DMS153 (cell line): ENCODE results near the gene FREM2.

ENCODE experiments used
- DNase-seq: peaks from one replicate; lab custom pipeline; 2025; lab: John Stamatoyannopoulos, UW

The FREM2 gene

DNA sequence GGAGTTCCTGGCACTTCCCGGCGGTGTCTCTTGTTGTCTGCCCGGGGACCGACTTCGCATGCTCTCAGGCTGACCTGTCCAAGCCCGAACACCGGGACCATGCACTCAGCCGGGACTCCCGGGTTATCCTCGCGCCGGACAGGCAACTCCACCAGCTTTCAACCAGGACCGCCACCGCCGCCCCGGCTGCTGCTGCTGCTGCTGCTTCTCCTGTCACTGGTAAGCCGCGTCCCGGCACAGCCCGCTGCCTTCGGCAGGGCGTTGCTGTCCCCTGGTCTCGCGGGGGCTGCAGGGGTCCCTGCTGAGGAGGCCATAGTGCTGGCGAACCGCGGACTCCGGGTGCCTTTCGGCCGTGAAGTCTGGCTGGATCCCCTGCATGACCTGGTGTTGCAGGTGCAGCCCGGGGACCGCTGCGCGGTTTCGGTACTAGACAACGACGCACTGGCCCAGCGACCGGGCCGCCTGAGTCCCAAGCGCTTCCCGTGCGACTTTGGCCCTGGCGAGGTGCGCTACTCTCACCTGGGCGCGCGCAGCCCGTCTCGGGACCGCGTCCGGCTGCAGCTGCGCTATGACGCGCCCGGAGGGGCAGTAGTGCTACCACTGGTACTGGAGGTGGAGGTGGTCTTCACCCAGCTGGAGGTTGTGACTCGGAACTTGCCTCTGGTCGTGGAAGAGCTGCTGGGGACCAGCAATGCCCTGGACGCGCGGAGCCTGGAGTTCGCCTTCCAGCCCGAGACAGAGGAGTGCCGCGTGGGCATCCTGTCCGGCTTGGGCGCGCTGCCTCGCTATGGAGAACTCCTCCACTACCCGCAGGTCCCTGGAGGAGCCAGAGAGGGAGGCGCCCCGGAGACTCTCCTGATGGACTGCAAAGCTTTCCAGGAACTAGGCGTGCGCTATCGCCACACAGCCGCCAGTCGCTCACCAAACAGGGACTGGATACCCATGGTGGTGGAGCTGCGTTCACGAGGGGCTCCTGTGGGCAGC lies 661 bp downstream of the FREM2 start:
- no peak for DNase-seq

- no peak for DNase-seq
Measured at GRCh38 chr13:38688674-38689073, 1.8 kb downstream of the FREM2 start.

GRCh38 chr13:38690231-38690630 lies 3.4 kb downstream of the FREM2 start:
- DNase-seq: no peak

DNA sequence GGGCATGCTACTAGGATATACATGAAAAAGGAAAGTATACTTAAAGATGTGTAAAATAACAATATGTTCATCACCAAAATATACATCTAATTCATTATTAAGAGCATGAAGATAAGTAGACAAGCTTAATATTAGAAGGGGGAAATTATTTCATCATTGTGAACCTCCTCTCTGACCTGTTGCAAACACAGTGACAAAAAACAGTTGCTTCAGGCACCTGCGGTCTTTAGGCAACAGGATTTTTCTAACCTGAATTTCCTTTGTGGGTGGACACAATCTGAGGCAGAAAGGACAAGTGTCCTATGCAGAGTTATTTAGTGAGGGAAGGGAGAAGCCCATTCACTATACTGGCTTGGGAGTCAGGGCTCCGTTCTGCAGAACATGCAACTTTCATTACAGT lies 6.3 kb downstream of the FREM2 start:
- DNase-seq: no peak

DNA sequence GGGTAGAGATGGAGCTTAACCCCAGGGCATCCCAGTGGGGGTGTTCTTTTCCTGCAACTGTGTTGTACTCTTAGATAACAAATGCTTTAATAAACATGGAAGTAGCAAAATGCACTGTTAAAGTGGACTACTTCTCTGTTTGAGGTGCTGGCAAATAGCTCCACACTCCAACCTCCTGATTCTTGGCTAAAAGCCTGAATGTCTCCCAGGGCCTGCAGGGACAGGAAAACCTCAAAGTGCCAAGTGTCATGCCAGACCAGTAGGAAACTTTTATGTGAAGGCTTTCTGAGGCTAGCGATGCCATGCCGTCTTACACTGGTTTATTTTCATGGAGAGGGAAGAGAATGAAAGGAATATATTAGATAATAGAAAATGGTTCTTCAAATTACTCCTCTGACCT lies 6.8 kb downstream of the FREM2 start:
- DNase-seq: no peak

- no peak for DNase-seq
Measured at GRCh38 chr13:38697197-38697596, 10.3 kb downstream of the FREM2 start.

DNA sequence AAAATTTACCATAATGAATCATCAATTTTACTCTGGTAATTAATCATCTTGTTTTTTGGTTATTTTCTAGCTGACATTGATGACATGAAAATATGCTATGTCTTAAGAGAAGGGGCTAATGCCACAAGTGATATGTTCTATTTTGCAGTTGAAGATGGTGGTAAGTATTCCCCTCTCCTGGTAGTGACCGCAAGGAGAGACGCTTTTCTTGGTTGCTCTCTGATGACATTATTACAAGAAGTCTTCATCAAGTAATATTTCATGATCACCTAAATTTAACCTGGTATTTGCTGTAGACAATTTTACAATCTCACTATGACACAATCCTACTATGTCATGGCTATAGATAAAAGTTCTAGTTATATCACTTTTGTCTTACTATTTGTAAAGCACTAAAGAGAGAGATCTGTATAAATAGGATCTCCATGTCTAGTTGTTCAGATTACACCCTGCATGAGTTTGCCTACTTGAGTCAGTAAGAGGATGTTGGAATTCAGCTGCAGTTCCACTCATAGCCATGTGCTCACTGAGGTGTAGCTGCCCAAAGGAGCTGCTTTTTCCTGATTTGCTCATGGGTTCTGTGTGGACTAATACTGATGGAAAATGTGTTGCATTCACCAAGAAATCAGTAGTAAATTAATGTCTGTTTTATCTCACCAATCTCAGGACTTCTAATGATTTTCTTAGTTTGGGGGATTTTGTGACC lies 10.9 kb downstream of the FREM2 start:
- DNase-seq: no peak

- no peak for DNase-seq
Measured at GRCh38 chr13:38700051-38700450, 13.2 kb downstream of the FREM2 start.

DNA sequence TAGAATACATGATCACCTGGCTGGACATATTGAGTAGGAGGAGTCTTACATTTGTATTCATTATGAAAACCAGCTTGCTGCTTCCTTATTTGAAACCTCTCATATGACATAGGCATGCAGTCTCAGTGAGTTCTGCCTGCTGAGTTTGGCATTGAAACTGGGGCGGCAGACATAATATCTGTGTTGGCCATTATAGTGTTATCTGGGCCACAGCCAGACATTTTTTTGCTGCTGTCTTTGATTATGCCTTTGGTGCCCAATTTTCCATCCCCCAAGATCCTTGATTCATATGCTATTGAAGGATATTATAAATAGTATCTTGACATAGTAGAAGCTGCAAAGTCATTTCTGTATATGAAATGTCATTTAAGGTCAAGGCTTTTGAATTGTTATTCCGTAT lies 15.8 kb downstream of the FREM2 start:
- DNase-seq: no peak

DNA sequence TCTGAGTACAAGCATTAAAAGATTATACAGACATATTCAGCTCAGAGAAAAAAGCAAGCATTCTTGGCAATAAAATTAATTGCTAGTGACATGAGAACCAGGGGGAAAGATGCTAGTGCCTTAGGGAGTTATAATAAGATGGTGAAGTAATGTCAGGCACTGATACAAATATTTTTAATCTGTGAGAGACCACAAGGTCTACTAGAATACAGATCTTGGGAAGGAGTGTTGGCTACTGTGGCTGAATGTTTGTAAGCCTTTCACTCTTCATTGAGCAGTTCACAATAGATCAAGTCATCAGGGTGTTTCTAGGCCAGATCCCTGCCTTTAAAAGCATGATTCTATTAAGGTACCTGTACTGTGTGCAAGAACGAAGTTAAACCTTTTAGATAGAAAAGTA lies 16.4 kb downstream of the FREM2 start:
- no peak for DNase-seq

DNA sequence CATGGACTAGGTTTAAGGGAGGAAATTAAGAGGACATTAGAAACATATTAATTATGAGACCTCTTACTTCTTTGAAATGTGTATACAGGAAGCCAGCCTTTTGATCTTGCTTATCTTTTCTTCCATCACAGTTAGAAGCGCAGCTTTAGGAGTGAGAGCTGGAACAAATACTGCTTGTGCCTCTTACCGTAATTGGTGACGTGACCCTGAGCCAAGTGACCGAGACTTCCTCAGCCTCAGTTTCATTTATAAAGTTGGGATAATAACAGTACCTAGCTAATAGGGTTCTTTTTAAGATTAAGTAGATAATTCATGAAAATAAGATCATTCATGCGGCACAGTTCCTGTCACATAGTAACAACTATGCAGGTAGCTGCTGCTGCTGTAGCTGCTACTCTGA lies 18.5 kb downstream of the FREM2 start:
- no peak for DNase-seq

DNA sequence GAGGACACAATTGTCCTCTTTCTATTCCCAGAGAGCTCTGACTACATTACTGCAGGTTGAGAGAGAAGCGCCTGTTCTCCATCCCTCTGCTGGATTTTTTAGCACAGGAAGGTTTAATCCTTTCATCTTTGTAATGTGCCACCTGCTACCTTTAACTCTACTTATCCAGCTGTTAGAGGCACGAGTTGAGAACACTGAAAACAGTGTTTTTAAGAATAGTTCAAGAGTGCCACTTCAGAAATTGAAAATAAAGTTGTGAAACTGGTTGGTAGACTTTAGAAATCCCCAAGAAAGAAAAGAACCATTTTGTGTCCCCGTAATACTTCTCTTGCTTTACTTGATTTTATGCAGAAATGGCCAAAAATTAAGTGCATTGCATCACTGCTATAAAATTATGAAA lies 20.6 kb downstream of the FREM2 start:
- no peak for DNase-seq

DNA sequence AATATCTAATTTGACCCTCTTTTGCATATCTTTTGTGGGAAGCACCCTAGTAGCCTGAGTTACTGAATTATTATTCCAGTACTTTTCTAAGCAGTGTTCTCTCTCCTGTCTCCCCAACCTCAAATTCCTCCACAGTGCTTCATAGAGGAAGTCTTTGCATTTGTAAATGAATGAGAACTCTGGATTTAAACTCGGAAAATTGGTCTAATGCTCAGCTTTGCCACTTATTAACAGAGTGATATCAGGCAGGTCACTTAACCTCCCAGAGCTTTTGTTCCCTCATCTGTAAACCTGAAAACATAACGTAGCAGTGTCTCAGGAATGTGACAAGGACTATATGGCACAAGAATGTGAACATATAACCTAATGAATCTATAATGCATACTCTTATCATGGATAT lies 26.2 kb downstream of the FREM2 start:
- DNase-seq: no peak

GRCh38 chr13:38718374-38718773 lies 31.5 kb downstream of the FREM2 start:
- DNase-seq: no peak

DNA sequence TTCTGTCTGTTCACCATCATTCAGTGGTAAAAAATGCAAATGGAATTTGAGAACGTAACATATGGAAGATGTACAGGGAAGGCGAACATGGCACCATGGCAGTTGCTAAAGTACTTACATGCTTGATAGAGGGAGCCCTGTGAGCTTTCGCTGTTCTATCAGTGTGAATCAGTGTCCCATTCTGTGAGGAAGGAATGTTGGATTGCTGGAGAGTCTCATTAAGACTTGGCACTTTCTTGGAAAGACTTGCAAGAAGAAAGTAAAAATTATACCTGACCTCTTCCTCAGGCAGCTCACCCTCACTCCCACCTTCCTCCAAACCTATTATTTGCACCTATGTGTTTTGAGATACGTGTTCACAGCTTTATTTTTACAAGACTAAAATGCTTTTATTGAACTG lies 43.5 kb downstream of the FREM2 start:
- no peak for DNase-seq

GRCh38 chr13:38733146-38733545 lies 46.3 kb downstream of the FREM2 start:
- no peak for DNase-seq

DNA sequence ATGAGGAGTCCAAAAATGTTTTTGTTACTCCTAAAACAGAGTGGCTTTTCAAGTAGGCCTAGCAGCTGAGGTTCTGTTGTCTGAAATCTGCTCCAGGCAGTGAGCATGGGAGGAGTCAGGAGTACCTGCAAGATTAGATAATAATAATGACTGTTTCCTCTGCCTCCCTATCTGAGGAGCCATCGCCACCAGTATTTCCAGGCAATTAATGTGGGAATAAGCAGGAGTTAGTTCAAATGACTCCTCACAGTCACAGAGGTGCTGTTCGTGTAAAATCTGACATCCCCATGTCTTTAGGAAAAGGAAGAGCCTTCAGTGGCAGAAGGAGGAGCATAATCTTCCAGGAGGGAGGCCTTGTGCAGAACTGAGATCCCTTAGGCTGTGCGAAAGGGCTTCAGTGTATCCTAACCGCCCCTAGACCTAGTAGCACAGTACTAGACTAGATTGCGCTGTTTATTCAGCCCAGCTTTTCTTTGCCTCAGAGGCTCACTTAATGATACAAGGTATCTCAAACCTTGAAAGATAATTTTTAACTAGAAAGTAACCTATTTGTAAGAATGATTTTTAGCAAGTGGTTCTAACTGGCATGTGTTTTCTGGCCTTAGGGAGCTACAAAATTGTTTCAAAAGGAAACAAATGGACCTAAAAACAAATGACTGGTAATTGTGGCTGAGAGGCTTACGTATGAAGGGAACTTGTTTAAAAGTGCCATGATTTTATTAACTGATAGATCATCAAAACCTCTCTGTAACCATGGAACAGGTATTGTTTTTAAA lies 49.0 kb downstream of the FREM2 start:
- no peak for DNase-seq

DNA sequence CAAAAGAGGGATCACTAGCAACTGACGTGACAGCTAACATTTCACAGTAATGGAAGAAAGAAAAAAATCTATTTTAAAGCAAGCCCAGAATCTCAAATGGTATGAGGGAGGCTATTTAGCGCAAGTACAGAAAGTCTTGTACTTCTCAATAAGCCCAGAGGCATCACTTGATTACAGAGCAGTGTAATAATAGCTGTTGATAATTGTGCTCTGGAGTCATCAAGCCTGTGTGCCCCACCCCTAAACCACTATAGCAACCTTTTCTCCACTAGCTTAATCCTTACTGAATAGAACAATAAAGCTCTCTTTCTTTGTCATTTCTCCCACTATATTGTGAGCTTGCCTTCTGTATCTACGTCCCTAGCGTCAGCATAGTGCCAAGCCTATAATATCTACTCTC lies 56.6 kb downstream of the FREM2 start:
- no peak for DNase-seq

GRCh38 chr13:38752686-38753085 lies 65.8 kb downstream of the FREM2 start:
- DNase-seq: no peak

DNA sequence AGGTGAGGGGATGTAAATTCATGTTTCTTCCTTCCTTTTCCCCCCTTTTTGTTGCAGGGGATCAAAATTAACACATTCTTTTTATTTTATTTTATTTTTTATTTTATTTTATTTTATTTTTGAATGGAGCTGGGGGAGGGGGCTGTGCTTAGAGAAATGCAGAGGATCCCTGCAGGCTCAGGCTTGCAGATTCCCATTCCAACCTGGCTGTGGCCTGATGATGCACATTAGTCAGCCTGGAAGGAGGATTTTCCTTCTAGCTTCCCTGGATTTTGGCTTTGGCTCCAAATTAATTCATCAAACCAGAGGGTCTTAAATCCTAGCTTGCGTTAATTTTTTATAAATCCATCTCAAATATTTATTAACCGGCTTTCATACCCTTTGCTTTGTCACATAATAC lies 67.0 kb downstream of the FREM2 start:
- no peak for DNase-seq

- DNase-seq: no peak
Measured at GRCh38 chr13:38755793-38756192, 68.9 kb downstream of the FREM2 start.

DNA sequence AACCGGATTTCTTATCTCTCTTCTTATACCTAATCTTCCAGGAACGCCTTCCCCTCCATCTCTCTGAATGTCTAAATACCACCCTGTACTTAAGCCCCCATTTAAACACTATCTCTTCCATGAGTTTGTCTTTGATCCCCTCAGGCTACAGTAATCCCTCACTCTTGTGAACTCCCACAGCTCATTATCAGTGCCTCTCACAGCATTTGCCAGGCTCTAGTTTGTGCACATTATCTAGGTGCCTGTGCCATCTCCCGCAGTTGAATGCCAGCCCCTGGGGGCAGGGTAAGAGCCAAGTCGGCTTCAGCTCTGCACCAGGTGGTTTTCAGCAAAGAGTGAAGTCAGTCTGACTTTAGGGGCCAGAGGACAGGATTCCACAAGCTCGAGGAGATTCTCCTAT lies 71.4 kb downstream of the FREM2 start:
- DNase-seq: no peak

DNA sequence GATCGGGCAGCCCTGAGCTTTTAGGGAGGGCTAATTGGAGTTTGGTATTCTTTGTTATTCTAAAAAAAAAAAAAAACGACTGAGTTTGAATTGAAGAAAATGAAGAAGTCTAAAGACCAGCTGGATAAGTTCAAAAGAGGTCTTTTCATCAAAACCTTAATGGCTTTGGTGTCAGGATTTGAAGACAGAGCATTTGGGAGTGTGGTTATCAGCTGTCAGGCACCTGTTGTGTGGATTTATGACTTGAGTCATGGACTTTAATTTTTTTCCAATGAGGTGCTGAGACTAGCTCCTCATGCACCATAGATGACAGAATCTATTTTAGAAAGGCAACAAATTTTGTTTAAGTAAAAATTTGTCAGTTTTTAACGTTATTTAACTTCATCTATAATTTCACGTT lies 72.5 kb downstream of the FREM2 start:
- no peak for DNase-seq
